Prostate gland (tissue), 2 donors: ENCODE results near the gene LONRF2.

Source experiments
- POLR2A ChIP-seq: fragments of 450-650 bp; IDR thresholded peaks from one replicate; pipeline ENCODE4 v1.6.1; 2016; ENCODE audit warnings: antibody characterized with exemption, mild to moderate bottlenecking
- POLR2AphosphoS5 ChIP-seq: sonication (generic); formaldehyde crosslinking; IDR thresholded peaks from one replicate; pipeline ENCODE4 v1.6.1; 2017; ENCODE audit warnings: antibody characterized with exemption
- TF ChIP-seq, protein P1 (sequence below), 4 experiments: fragments of 200-600 bp in 2 of 4; fragments of 450-650 bp in 2 of 4; sonication (generic) in 2 of 4; IDR thresholded peaks; 1 replicate in 3 of 4; 2 replicates in 1 of 4; pipeline ENCODE4 v1.5.1; 2016 to 2019; ENCODE audit warnings: antibody characterized with exemption in 4 of 4, mild to moderate bottlenecking in 2 of 4, moderate library complexity in 2 of 4

DNA sequence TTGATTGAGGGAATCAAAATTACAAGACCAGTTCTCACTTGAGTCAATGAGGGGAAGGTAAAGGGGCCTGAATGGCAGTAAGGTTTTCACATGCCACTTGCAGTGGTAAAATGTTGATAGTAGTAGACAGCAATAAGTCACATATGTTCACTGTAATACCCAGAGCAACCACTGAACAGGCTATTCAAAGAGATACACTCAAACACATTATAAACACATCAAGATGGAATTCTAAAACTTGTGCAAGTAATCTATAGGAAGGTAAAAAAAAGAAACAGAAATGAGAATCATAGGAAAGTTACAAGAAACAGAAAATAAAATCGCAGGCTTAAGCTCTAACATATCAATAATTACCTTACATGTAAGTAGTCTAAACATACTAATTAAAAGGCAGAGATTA, 93.3 kb downstream of the LONRF2 start:
- TF ChIP-seq, protein P1, sequence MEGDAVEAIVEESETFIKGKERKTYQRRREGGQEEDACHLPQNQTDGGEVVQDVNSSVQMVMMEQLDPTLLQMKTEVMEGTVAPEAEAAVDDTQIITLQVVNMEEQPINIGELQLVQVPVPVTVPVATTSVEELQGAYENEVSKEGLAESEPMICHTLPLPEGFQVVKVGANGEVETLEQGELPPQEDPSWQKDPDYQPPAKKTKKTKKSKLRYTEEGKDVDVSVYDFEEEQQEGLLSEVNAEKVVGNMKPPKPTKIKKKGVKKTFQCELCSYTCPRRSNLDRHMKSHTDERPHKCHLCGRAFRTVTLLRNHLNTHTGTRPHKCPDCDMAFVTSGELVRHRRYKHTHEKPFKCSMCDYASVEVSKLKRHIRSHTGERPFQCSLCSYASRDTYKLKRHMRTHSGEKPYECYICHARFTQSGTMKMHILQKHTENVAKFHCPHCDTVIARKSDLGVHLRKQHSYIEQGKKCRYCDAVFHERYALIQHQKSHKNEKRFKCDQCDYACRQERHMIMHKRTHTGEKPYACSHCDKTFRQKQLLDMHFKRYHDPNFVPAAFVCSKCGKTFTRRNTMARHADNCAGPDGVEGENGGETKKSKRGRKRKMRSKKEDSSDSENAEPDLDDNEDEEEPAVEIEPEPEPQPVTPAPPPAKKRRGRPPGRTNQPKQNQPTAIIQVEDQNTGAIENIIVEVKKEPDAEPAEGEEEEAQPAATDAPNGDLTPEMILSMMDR (IDR thresholded peaks at IDR 0.05): no peak
- no peak for TF ChIP-seq POLR2AphosphoS5
- no peak for TF ChIP-seq POLR2A
